COR-L47 (cell line): Measurements from ENCODE around the gene NINJ2.
"Not testable (repeated sequence)": the region's sequence is repeated elsewhere in the genome, so short reads cannot be mapped to it uniquely, and the experiment has no call there.

ENCODE experiments used
- DNase-seq: peaks from one replicate; lab custom pipeline; 2025; lab: John Stamatoyannopoulos, UW

The NINJ2 gene

DNA sequence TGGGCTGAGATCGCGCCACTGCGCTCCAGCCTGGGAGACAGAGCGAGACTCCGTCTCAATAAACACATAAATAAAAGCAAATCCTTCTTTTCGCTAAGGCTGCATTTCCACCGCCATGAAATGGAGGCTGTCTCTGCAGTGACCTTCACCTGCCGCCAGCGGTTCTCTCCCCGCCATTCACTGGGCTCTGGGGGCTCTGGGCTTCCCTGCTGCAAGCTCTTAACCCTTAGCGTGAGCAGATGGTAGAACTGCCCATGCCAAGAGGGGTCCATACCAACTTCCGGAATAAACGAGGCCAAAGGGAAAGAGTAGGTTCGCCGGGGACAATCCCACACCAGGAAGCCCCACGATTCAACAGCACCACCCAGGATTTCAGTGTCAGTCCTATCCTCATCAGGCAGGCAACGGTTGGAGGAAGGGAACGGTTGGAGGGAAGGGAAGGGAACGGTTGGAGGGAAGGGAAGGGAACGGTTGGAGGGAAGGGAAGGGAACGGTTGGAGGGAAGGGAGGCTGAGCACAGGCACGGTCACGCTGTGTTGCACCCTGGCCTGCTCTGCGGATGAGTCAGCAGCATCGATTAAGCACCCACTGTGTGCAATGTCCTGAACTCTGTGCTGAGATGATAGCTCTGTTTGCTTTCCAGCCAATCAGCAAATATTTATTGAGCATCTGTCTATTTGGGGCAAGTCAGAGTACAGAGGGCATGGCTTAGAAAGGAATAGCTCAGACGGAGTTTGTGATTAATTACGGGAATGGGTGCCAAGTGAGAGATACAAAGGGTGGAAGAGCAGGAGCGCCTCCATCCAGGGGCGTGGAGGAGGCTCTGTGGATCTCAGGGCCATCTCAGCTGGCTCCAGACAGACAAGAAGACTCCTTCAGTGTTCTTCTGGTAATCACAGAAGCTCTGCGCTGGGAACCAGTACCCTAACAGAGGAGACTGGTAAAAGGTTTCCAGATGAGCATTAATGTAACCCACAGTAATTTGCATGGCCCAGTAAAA is 77.9 kb downstream of the NINJ2 start:
- no peak for DNase-seq

DNA sequence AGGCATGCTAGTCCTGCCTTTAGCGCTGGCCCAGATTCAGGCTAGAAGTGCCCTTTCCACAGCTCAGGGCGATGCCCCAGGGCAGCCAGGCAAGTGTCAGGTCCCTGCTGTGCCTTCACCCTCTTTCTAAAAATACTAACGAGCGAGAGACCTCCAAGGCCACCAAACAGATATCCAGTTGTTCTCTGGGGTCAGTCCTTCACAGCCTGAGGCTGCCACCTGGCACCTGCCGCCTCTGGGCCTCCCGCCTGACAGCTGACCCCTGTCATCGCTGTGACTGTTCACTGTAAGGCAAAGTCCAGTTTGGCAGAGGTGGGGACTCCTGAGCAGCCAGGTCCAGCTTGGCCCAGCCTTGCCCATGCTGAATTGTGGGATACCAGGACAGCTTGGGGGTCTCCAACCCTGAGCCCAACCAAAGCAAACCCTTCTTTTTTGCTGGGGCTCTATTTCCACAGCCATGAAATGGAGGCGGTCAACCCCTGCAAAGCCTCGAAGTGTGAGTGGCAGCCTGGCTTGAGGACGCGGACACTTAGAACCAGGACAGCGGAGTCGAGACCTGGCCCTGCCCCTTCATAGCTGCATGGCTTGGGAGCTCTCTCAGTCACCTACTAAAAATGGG is 79.9 kb downstream of the NINJ2 start:
- DNase-seq: no peak

- no peak for DNase-seq
These were observed 81.5 kb downstream of the NINJ2 start for GRCh38 chr12:581746-582145.

DNA sequence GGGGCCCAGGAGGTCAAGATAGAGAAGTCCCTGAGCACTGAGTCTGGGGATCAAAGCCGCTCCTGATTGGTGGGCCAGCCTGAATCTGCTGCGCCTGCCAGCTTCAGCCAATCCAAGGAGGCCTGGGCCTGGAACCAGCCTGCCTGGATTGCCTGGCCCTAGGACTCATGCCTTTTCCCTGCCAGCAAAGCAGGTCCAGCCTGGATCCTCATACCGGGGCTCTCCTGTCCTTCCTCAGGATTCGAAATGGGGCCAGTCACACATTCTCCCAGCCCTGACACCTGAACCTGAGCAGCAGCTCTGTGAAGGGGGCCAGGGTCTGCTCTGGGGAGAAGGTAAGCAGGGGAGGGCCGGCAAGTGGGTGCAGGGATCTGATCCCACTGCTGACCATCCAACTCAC is 81.9 kb downstream of the NINJ2 start:
- no peak for DNase-seq

DNA sequence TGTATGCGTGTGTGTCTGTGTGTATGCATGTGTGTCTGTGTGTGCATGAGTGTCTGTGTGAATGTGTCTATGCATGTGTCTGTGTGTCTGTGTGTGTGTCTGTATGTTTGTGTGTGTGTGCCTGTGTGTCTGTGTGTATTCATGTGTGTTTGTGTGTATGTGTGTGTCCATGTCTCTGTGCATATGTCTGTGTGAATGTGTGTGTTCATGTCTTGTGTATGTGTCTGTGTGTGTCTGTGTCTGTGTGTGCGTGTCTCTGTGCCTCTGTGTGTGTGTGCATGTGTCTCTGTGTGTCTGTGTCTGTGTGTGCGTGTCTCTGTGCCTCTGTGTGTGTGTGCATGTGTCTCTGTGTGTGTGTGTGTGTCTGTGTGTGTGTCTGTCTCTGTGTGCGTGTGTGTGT is 82.4 kb downstream of the NINJ2 start:
- DNase-seq: no peak

GRCh38 chr12:579420-580110 is 83.7 kb downstream of the NINJ2 start:
- no peak for DNase-seq

DNA sequence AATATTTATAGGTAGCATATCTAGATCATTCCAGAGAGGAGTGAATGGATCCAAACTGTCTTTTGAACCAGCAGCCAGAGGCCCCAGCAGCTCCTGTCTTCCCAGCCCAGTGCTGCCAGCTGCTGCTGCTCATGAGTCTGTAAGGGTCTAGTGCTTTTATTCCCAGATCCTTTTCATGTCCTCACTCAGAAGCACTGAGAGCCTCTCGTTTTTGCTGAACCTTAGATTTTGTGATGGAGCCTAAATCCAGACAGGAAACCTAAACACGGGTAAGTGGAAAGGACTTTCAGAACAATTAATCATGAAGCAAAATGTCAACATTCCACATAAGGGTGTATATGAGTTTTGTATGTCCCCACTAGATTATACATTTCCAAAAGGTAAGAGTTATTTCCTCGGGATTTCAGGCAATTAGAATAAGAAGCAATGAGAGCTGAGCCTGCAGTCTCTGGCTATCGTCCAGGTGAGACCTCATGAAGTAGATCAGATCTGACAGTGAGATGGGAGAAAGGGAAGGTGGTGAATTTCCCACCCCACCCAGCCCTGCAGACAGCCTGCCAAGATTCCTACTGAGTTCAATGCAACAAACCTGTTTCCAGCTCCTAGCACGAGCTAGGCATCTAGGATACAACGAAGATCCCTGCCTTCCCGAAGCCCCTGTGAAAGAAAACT is 84.4 kb downstream of the NINJ2 start:
- no peak for DNase-seq

- not testable (repeated sequence) for DNase-seq
These were observed 85.1 kb downstream of the NINJ2 start for GRCh38 chr12:577994-578747.

GRCh38 chr12:576615-577110 is 86.6 kb downstream of the NINJ2 start:
- DNase-seq: no peak

GRCh38 chr12:575948-576614 is 87.2 kb downstream of the NINJ2 start:
- DNase-seq: peak; percentile 54

DNA sequence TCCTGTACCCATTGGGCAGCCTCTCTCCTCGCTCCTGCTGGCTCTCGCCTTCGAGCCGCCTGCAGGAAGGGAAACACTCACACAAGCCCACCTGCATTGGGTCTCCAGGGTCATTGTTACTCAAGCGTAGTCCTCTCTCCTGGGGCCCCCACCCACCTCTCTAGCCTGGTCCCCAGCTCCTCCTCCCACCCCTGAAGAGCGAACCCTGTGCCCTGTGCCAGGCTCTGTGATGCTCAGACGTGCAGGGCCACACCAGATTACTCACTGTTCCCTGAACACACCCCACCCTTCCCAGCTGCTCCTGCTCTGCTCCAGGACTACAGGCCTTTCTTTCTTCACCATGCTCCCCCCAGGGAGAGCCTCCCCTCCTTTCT is 88.1 kb downstream of the NINJ2 start:
- DNase-seq: no peak

GRCh38 chr12:574475-575128 is 88.6 kb downstream of the NINJ2 start:
- no peak for DNase-seq

- no peak for DNase-seq
These were observed 90.0 kb downstream of the NINJ2 start for GRCh38 chr12:573232-573631.

- no peak for DNase-seq
These were observed 90.7 kb downstream of the NINJ2 start for GRCh38 chr12:572532-572899.

DNA sequence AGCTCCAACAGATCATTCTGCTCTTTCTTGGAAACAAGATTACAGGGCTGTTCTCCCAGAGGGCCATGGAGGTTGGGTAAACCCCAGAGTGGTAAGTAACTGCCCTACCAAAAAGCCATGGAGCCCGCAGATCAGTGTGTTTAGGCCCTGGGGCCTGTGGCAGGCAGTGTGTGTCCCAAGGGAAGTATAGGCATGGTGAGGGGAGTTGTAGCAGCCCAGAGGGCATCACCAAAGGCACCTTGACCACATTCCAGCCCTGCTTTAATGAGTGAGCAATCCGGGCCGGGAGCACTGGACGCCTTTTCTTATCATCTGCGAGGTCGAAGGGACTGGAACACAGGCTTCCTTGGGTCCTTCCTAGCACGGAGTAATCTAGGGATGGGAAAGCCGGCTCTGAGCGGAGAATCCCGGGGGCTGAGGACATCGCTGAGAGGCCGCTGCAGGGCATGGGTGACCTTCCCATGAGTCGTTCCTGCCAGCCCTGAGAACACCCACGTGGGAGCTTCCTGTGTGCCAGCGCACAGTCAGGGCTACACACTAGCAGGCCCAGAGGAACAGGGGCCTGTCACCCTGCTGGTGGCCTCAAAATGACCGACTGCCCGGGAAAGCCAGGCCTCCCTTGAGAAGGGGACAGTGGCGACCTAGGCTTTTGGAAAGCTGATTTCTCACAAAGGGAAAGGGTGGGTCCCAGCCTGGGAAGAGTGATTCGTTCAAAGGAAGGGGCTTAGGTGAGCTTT is 91.3 kb downstream of the NINJ2 start:
- DNase-seq: no peak

- no peak for DNase-seq
These were observed 92.1 kb downstream of the NINJ2 start for GRCh38 chr12:570921-571794.

- DNase-seq: no peak
These were observed 92.8 kb downstream of the NINJ2 start for GRCh38 chr12:570435-570920.

DNA sequence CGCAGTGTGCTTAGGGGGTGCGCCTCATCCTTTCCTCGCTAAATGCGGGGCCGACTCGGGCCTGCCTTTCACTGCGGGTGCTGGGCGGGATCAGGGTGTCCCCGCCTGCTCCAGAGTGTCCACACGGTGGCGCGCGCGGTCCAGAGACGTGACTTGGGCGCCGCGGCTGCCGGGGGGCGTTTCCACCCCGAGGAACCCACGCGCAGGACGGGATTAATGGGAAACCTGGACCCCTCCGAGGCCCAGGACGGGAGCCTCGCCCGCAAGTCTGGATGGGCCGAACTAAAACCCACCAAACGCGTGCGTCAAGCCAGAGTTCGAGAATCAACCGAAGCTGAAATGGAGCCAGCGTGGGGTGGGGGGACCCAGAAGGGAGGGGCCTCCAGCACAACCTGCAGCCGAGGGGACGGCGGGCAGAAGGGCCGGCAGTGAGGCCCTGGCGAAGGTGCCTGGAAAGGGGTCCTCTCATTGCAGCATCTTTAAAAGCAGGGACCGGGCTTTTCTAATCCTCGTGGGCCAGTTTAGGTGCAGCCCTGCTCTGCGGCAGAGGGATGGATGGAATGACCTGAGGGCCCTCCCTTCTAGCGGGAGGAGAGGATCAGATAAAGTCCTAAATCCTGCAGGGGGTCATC is 93.3 kb downstream of the NINJ2 start:
- peak; percentile 65 for DNase-seq
